SKM-1 treated with dmso at 0.1 percent for 144 hours (cell line): ENCODE measurements around the gene LPCAT3.
"Not testable (repeated sequence)": the region's sequence is repeated elsewhere in the genome, so short reads cannot be mapped to it uniquely, and the experiment has no call there.

Experiments
- DNase-seq: peaks from one replicate; lab custom pipeline; 2025; ENCODE audit not compliant: unreplicated experiment; lab: John Stamatoyannopoulos, UW

The LPCAT3 gene, protein sequence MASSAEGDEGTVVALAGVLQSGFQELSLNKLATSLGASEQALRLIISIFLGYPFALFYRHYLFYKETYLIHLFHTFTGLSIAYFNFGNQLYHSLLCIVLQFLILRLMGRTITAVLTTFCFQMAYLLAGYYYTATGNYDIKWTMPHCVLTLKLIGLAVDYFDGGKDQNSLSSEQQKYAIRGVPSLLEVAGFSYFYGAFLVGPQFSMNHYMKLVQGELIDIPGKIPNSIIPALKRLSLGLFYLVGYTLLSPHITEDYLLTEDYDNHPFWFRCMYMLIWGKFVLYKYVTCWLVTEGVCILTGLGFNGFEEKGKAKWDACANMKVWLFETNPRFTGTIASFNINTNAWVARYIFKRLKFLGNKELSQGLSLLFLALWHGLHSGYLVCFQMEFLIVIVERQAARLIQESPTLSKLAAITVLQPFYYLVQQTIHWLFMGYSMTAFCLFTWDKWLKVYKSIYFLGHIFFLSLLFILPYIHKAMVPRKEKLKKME

DNA sequence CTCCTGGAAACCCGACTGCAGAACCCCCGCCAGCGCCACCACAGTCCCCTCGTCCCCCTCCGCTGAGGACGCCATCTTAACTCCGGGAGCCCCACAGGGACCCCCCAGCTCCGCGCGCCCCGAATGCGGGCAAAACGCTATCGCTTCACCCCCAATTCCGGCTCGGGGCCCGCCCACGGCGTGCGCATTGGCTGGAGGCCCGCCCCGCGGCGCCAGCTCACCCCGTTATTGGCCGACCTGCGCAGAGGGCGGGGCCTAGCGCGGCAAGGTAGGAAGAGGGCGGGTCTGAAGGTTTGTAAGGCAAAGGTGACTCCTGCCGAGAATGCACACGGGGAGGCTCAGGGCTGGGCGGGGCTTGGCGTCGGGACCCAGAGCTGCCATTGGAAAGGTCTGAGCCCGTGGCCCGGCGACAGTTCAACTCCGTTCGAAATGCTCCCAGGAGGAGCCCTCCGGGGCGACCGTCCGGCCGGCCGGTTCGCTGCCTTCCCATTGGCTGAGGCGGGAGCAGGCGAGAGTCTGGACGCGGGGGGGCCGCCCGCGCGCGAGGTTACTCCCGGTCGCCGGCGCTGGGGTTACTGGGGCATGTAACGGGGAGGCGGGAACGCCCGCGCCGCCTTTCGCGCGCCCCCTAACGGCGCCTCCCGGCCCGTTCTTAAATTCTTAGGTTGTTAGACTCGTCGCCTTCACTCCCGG lies at the start of gene LPCAT3:
LPCAT3 (minus strand) TSS at position 127 of the 693 bp plus-strand sequence; CDS start at position 75, 52 bp downstream.
- DNase-seq = peak; percentile 59

GRCh38 chr12:7067096-7067495 lies 48.8 kb upstream of the LPCAT3 start:
- no peak for DNase-seq

- DNase-seq = no peak
Measured at GRCh38 chr12:7066596-7066995, 48.3 kb upstream of the LPCAT3 start.

- DNase-seq = no peak
Measured at GRCh38 chr12:7065073-7065623, 46.9 kb upstream of the LPCAT3 start.

GRCh38 chr12:7064516-7064915 lies 46.2 kb upstream of the LPCAT3 start:
- DNase-seq = no peak

DNA sequence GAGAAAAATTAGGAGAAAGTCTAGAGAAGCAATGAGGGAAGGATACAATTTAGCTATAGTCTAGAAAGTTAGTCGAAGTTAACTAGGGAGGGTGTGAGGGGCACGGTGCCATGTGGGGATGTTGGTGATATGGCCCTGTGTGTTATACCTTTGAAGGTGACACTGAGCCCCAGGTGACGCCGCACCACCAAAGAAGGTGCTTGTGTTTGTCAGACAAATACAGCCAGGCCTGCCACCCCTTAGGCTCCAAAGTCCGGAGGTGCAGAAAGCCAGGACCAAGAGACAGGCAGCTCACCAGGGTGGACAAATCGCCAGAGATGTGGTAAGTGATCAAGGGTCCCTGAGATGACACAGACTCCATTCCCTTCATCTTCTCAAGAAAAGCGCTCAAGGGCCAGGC lies 43.3 kb upstream of the LPCAT3 start:
- DNase-seq = no peak

GRCh38 chr12:7061138-7061537 lies 42.9 kb upstream of the LPCAT3 start:
- DNase-seq = no peak

- DNase-seq = no peak
Measured at GRCh38 chr12:7060353-7060954, 42.2 kb upstream of the LPCAT3 start, which contains the start of gene C1S. Gene C1S (plus strand): TSS chr12:7060718. CDS start chr12:7061913, 1,195 bp downstream.

GRCh38 chr12:7059780-7060179 lies 41.5 kb upstream of the LPCAT3 start:
- no peak for DNase-seq

GRCh38 chr12:7058850-7059395 lies 40.6 kb upstream of the LPCAT3 start:
- DNase-seq = no peak

- no peak for DNase-seq
Measured at GRCh38 chr12:7058163-7058845, 40.0 kb upstream of the LPCAT3 start.

DNA sequence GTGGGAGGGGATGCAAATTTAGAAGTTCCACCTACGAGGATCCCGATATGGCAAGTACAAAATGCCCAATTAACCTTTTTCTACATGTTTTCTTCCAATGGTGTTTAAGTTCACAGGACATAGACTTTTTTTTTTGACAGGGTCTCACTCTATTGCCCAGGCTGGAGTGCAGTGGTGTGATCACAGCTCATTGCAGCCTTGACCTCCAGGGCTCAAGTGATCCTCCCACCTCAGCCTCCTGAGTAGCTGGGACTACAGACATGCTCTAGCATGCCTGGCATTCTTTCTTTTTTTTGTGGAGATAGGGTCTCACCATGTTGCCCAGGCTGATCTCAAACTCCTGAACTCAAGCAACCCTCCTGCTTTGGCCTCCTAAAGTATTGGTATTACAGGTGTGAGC lies 37.5 kb upstream of the LPCAT3 start:
- not testable (repeated sequence) for DNase-seq

DNA sequence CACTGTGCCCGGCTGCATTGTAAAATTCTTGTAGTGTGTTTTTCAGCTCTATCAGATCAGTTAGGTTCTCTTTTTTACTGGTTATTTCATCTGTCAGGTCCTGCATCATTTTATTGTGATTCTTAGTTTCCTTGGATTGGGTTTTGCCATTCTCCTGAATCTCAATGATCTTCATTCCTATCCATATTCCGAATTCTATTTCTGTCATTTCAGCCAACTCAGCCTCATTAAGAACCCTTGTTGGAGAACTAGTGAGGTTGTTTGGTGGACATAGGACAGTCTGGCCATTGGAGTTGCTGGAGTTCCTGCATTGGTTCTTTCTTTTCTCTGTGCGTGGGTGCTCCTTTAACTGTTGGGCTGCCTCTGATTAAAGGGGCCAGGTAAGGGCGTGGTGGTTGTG lies 36.6 kb upstream of the LPCAT3 start:
- DNase-seq = no peak

DNA sequence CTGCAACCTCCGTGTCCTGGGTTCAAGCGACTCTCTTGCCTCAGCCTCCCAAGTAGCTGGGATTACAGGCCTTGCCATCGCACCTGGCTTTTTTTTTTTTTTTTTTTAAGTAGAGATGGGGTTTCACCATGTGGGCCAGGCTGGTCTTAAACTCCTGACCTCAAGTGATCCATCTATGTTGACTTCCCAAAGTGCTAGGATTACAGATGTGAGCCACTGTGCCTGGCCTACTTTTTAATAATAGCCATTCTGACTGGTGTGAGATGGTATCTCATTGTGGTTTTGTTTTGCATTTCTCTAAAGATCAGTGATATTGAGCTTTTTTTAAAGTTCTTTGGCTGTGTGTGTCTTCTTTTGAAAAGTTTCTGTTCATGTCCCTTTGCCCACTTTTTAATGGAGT lies 31.7 kb upstream of the LPCAT3 start:
- DNase-seq = not testable (repeated sequence)

DNA sequence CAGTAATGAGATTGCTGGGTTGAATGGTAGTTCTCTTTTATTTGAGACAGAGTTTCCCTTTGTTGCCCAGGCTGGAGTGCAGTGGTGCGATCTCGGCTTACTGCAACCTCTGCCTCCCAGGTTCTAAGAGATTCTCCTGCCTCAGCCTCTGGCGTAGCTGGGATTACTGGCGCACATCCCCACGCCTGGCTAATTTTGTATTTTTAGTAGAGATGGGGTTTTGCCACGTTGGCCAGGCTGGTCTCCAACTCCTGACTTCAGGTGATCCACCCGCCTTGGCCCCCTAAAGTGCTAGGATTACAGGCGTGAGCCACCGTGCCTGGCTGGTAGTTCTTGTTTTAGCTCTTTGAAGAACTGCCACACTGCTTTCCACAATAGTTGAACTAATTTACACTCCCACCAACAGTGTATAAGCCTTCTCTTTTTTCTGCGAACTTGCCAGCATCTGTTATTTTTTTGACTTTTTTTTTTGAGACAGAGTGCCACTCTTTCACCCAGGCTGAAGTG lies 31.2 kb upstream of the LPCAT3 start:
- DNase-seq = not testable (repeated sequence)

DNA sequence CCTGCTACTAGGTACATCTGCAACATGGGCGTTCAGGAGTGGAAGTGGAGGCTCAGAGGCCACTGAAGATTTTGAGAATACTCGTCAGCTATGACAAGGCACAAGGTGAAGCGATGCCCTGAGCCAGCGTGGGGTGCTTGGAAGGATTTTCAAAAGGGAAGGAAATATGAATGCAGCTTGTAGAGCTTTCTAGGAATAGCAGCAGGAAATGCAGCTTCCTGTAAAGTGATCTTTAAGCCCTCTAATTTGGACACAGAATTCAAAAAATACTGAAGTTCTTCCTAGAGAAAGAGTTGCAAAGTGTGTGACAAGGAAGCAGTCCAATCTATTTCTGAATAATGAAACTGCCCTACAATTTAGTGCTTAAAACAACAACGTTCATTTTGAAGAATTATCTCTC lies 29.0 kb upstream of the LPCAT3 start:
- no peak for DNase-seq

DNA sequence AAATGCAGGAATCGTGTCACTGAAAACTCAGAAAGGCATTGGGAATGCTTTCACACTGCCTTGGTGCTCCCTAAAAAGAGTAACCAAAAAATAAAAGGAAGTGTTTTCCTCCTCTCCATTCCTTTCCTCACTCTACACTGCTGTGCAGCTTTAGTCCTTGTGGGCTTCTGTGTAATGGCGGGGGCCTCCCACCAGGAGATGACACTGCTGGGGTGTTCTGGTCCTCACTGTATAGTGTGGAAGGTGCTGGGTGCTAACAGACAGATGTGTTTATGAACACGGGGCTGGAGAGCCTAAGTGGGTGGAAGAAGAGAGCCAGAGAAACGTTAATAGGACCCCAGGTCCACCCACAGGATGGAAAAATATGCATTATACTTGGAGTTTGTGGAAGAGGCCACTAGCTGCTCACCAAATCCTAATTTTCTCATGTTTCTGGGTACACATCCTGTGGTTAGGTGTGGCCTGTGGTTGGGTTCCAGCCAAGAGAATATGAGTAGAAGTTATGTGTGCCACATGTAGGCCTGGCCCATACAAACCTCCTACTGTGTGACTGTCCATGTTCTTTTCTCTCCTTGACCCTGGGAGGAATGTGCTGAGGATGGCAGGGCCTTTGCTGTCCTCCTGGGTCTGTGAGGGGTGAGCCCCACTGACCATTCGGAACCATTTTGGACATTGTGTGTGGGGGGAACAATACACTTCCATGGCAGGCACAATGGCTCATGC lies 28.3 kb upstream of the LPCAT3 start:
- no peak for DNase-seq

DNA sequence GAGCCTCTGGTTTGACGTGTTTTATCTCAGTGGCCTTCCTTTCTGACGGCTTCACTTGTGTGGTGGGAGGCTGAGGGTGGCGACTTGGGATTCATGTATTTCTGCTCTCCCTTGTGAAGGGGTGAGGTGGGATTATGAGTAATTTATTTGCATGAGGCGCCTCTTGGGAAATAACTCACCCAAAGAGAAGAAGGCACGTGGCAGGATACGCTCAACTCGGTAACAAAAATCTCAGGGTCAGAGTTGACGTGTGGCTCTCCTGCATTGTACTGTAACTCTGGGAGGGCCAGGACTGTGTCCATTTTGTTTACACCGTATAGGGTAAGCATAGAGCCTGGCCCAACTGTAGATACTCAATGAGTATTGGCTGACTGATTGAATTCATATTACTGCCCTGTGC lies 27.6 kb upstream of the LPCAT3 start:
- DNase-seq = no peak

DNA sequence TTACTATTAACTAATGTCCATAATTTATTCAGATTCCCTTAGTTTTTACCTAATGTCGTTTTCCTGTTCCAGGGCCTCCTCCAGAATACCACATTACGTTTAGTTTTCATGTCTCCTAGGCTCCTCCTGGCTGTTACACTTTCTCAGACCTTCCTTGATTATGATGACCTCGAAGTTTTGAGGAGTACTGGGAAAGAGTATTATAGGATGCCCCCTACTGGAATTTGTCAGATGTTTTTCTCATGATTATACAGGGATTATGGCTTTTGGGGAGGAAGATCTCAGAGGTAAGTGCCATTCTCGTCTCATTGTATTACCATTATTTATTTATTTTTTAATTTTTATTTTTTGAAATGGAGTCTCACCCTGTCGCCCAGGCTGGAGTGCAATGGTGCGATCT lies 24.6 kb upstream of the LPCAT3 start:
- DNase-seq = peak; percentile 17

DNA sequence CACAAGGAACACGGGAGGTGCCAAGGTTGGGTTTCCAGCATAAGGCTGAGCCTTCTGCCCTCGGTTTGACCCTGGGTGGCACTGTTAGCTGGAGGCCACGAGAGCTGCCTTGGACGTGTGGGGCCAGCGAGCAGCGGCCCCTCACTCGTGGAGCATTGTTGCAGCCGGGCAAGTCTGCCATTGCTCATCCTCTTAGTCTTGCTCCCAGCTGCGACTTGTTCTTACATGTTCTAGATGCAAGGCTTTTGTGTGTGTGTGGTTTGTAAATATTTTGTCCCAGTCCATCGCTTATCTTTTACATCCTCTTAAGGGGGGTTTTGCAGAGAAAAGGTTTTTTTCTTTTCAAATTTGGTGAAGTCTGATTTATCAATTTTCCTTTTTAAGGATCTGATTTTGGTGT lies 21.1 kb upstream of the LPCAT3 start:
- DNase-seq = no peak
